GM06990 (cell line): ENCODE measurements around the gene ATP8B2.
"Not testable (repeated sequence)": the region's sequence is repeated elsewhere in the genome, so short reads cannot be mapped to it uniquely, and the experiment has no call there.

Source experiments
- DNase-seq: peaks from one replicate; pipeline ENCODE4 v3.0.0-alpha.2; 2011; ENCODE audit not compliant: insufficient read length; ENCODE audit errors: extremely low read depth
- H3K27me3 ChIP-seq: replicated peaks from 2 replicates; pipeline ENCODE4 v1.6.0; 2011; ENCODE audit warnings: low read length; ENCODE audit not compliant: control insufficient read depth, insufficient read depth
- H3K36me3 ChIP-seq: 2 replicates; pipeline ENCODE4 v1.5.1; 2011; ENCODE audit warnings: low read length; ENCODE audit not compliant: control insufficient read depth, insufficient read depth
- H3K4me3 ChIP-seq: replicated peaks from 2 replicates; pipeline ENCODE4 v1.5.1; 2011; ENCODE audit warnings: low read depth, mild to moderate bottlenecking, control low read depth, low read length
- TF ChIP-seq, protein P1 (sequence below): IDR thresholded peaks from 2 replicates; pipeline ENCODE4 v1.5.1; 2011; ENCODE audit warnings: low read length, control low read depth, mild to moderate bottlenecking, inconsistent platforms; ENCODE audit not compliant: insufficient read depth, poor library complexity, severe bottlenecking

Gene ATP8B2

DNA sequence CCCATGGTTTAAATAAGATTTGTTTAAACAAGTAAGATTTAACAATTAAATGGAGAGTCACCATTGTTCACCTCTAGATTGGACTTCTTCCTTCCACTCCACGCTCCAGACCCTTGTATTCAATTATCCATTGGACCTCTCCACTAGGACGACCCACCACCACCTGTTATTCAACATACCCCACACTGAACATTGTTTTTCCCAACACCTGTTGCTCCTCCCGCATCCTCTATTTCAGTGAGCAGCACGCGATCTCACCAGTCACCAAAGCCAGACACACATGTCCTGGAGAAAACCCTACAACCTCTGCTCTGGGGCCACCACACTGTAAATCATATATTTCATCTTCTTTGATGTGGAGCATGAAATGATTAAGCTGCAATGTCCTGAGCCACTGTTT lies 28.6 kb downstream of the ATP8B2 start:
- no peak for DNase-seq
- TF ChIP-seq, protein P1, sequence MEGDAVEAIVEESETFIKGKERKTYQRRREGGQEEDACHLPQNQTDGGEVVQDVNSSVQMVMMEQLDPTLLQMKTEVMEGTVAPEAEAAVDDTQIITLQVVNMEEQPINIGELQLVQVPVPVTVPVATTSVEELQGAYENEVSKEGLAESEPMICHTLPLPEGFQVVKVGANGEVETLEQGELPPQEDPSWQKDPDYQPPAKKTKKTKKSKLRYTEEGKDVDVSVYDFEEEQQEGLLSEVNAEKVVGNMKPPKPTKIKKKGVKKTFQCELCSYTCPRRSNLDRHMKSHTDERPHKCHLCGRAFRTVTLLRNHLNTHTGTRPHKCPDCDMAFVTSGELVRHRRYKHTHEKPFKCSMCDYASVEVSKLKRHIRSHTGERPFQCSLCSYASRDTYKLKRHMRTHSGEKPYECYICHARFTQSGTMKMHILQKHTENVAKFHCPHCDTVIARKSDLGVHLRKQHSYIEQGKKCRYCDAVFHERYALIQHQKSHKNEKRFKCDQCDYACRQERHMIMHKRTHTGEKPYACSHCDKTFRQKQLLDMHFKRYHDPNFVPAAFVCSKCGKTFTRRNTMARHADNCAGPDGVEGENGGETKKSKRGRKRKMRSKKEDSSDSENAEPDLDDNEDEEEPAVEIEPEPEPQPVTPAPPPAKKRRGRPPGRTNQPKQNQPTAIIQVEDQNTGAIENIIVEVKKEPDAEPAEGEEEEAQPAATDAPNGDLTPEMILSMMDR = no peak
- Histone ChIP-seq H3K36me3 (peaks cover 5% of the 10 kb centered on the region), H3K4me3 (no peak overlapping the region), H3K27me3 (no peaks in the 10 kb centered on the region)

DNA sequence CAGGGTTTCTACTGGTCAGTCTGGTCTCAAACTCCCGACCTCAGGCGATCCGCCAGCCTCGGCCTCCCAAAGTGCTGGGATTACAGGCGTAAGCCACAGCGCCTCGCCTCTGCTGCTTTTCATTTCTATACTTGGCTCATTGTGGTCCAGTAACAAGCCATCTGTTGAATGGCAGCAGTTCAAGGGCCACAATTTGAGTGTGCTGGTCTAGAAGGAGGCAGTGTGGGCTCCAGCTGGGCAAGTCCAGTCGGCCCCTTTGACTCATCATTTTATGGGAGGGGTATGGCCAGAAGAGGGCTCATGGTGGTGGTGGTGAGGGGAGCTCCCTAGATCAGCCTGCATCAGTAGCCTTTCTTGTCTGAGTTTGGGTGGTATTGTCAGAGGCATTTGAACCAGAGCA lies 33.2 kb downstream of the ATP8B2 start:
- Histone ChIP-seq H3K27me3 (no peaks in the 10 kb centered on the region), H3K36me3 (no peaks in the 10 kb centered on the region), H3K4me3 (no peak overlapping the region)
- no peak for DNase-seq
- TF ChIP-seq, protein P1 = no peak

DNA sequence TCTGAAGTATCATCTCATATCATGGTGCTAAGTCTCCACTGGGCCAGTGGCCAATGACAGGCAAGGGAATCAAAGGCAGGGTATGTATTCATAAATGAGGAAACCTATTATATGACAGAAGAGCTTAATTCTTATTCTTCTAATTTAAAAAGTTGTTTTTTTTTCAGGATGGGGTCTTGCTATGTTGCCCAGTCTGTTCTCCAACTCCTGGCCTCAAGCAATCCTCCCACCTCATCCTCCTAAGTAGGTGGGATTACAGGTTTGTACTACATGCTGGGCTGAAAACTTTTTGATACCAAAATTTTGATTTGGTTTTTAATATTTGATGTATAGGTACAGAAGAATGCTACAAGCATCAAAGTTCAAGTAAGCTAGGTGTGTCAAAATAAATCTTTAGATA lies 35.0 kb downstream of the ATP8B2 start:
- no peak overlapping the region for H3K4me3 ChIP-seq
- H3K27me3 ChIP-seq = no peaks in the 10 kb centered on the region
- no peak for DNase-seq
- TF ChIP-seq, protein P1 = no peak
- no peaks in the 10 kb centered on the region for H3K36me3 ChIP-seq

DNA sequence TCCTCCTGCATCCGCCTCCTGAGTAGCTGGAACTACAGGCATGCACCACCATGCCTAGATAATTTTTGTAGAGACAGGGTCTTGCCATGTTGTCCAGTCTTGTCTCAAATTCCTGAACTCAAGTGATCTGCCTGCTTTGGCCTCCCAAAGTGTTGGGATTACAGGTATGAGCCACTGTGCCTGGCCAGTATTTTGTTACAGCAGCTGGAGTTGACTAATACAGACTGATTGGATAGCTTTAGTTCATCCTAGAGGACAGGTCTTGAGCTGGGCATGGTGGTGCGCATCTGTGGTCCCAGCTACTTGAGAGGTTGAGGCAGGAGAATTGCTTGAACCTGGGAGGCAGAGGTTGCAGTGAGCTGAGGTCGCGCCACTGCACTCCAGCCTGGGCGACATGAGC lies 35.6 kb downstream of the ATP8B2 start:
- H3K36me3 ChIP-seq = not testable (repeated sequence)

DNA sequence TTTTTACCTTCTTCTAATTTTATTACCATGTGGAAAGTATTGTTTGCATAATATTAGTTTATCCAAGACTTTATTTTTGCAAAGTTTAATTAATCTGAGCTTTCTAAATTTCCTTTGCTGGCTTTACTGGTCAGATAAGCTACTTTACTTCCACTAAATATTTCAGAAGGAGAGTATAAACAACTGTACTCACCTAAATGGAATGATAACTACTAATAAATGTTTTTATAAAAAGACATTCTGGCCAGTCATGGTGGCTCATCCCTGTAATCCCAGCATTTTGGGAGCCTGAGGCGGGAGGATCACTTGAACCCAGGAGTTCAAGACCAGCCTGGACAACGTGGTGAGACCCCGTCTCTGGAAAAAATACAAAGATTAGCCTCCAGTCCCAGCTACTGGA lies 36.0 kb downstream of the ATP8B2 start:
- no peaks in the 10 kb centered on the region for H3K36me3 ChIP-seq
- H3K27me3 ChIP-seq = no peaks in the 10 kb centered on the region
- H3K4me3 ChIP-seq = no peak overlapping the region

More for the DNA sequence above, 35.6 kb downstream of the ATP8B2 start:
- not testable (repeated sequence) for H3K27me3 ChIP-seq, DNase-seq, H3K4me3 ChIP-seq

DNA sequence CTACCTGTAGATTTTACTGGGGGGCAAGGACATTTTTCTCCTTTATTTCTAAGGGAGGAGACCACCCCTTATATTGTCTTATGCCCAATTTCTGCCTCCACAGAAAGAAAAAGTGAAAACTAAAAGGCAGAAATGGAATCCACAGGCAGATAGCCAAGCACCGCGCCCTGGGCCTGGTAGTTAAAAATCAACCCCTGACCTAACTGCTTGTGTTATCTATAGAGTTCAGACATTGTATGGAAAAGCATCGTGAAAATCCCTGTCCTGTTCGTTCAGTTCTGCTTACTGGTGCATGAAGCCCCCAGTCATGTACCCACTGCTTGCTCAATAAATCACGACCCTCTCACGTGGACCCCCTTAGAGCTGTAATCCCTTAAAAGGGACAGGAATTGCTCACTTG lies 46.1 kb downstream of the ATP8B2 start:
- Histone ChIP-seq H3K27me3 (no peaks in the 10 kb centered on the region), H3K36me3 (no peaks in the 10 kb centered on the region), H3K4me3 (no peak overlapping the region)
- no peak for DNase-seq
- TF ChIP-seq, protein P1 = no peak

More for the DNA sequence above, 36.0 kb downstream of the ATP8B2 start:
- TF ChIP-seq, protein P1 = no peak
- no peak for DNase-seq

DNA sequence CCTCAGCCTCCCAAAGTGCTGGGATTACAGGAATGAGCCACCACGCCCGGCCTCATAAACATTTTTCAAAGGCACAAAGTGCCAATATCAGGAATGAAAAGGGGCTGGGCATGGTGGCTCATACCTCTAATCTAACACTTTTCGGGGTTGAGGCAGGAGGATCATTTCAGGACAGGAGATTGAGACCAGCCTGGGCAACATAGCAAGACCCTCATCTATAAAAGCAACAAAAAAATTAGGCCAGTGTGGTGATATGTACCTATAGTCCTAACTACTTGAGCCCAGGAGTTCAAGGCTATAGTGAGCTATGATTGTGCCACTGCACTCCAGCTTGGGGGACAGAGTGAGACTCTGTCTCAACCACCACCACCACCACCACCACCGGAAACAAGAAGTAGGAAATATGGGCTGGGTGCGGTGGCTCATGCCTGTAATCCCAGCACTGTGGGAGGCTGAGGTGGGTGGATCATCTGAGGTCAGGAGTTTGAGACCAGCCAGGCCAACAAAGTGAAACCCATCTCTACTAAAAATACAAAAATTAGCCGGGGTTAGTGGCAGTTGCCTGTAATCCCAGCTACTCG lies 48.5 kb downstream of the ATP8B2 start:
- H3K27me3 ChIP-seq, H3K4me3 ChIP-seq, DNase-seq, H3K36me3 ChIP-seq: not testable (repeated sequence)
